GM04503 (cell line): ENCODE data around the gene VASN.

Source experiments
- DNase-seq: peaks from one replicate; pipeline ENCODE4 v3.0.0-alpha.2; 2012; ENCODE audit warnings: low read depth

The VASN gene

GRCh38 chr16:4354512-4355409 is 16.9 kb upstream of the VASN start:
- no peak for DNase-seq

GRCh38 chr16:4356820-4357219 is 14.8 kb upstream of the VASN start:
- DNase-seq = no peak

GRCh38 chr16:4358236-4358635 is 13.4 kb upstream of the VASN start:
- no peak for DNase-seq

GRCh38 chr16:4358831-4359561 is 12.7 kb upstream of the VASN start:
- no peak for DNase-seq

- DNase-seq = no peak
Observed at GRCh38 chr16:4359914-4360313, 11.7 kb upstream of the VASN start.

GRCh38 chr16:4360538-4361021 is 11.1 kb upstream of the VASN start:
- no peak for DNase-seq

GRCh38 chr16:4361033-4361943 is 10.4 kb upstream of the VASN start:
- no peak for DNase-seq

- no peak for DNase-seq
Observed at GRCh38 chr16:4361944-4362311, 9.7 kb upstream of the VASN start.

GRCh38 chr16:4362476-4363135 is 9.0 kb upstream of the VASN start:
- no peak for DNase-seq

GRCh38 chr16:4364196-4365013 is 7.2 kb upstream of the VASN start:
- DNase-seq = no peak

GRCh38 chr16:4365014-4365406 is 6.6 kb upstream of the VASN start:
- no peak for DNase-seq

GRCh38 chr16:4365615-4366014 is 6.0 kb upstream of the VASN start:
- no peak for DNase-seq

- no peak for DNase-seq
Observed at GRCh38 chr16:4366016-4366415, 5.6 kb upstream of the VASN start.

- DNase-seq = no peak
Observed at GRCh38 chr16:4367393-4367856, 4.2 kb upstream of the VASN start.

- no peak for DNase-seq
Observed at GRCh38 chr16:4369007-4369733, 2.5 kb upstream of the VASN start.

GRCh38 chr16:4370151-4370550 is 1.5 kb upstream of the VASN start:
- no peak for DNase-seq

GRCh38 chr16:4370570-4371356 is 885 bp upstream of the VASN start:
- DNase-seq = no peak

GRCh38 chr16:4372001-4372577 is 441 bp downstream of the VASN start:
- no peak for DNase-seq
